ENCODE results near the gene GNG12.

GNG12 gene

GRCh38 chr1:67700220-67700619 lies 133.0 kb downstream of the GNG12 start:
- DNase-seq (ENCODE audit: low read depth) = no peak
- H3K4me3 ChIP-seq (ENCODE audit: low read depth, low read length) = no peak overlapping the region
- TF ChIP-seq CTCF (IDR thresholded peaks at IDR 0.05; ENCODE audit: low read depth, low read length, missing control alignments) = no peak

- no peak for TF ChIP-seq CTCF (IDR thresholded peaks at IDR 0.05; ENCODE audit: low read depth, low read length, missing control alignments)
- no peak overlapping the region for H3K4me3 ChIP-seq (ENCODE audit: low read depth, low read length)
- DNase-seq (ENCODE audit: low read depth) = no peak
Measured at GRCh38 chr1:67696708-67697107, 136.6 kb downstream of the GNG12 start.

GRCh38 chr1:67695963-67696362 lies 137.3 kb downstream of the GNG12 start:
- no peak for TF ChIP-seq CTCF (IDR thresholded peaks at IDR 0.05; ENCODE audit: low read depth, low read length, missing control alignments)
- no peak overlapping the region for H3K4me3 ChIP-seq (ENCODE audit: low read depth, low read length)
- no peak for DNase-seq (ENCODE audit: low read depth)

- no peak overlapping the region for H3K4me3 ChIP-seq (ENCODE audit: low read depth, low read length)
- no peak for TF ChIP-seq CTCF (IDR thresholded peaks at IDR 0.05; ENCODE audit: low read depth, low read length, missing control alignments)
- no peak for DNase-seq (ENCODE audit: low read depth)
Measured at GRCh38 chr1:67691712-67692111, 141.6 kb downstream of the GNG12 start.

GRCh38 chr1:67690411-67690810 lies 142.9 kb downstream of the GNG12 start:
- H3K4me3 ChIP-seq (ENCODE audit: low read depth, low read length) = no peak overlapping the region
- TF ChIP-seq CTCF (IDR thresholded peaks at IDR 0.05; ENCODE audit: low read depth, low read length, missing control alignments) = no peak
- DNase-seq (ENCODE audit: low read depth) = no peak

- no peak for DNase-seq (ENCODE audit: low read depth)
- H3K4me3 ChIP-seq (ENCODE audit: low read depth, low read length) = no peak overlapping the region
- no peak for TF ChIP-seq CTCF (IDR thresholded peaks at IDR 0.05; ENCODE audit: low read depth, low read length, missing control alignments)
Measured at GRCh38 chr1:67690018-67690363, 143.3 kb downstream of the GNG12 start.

- H3K4me3 ChIP-seq (ENCODE audit: low read depth, low read length) = no peak overlapping the region
- no peak for TF ChIP-seq CTCF (IDR thresholded peaks at IDR 0.05; ENCODE audit: low read depth, low read length, missing control alignments)
- no peak for DNase-seq (ENCODE audit: low read depth)
Measured at GRCh38 chr1:67689267-67690017, 143.8 kb downstream of the GNG12 start.

All from GM12864 (cell line).